GM19463 (cell line): ENCODE results near the gene LGALS7.
"Not testable (repeated sequence)": the region's sequence is repeated elsewhere in the genome, so short reads cannot be mapped to it uniquely, and the experiment has no call there.

Experiments used
- ATAC-seq: cut with Tn5 transposase; IDR thresholded peaks from one replicate; pipeline ENCODE4 v1.9.1; 2021; ENCODE audit warnings: mild to moderate bottlenecking, moderate library complexity; ENCODE audit not compliant: unreplicated experiment

LGALS7 gene

GRCh38 chr19:38773469-38774177 is at the start of gene LGALS7:
Gene LGALS7, minus strand, starts transcription at chr19:38773517. Its CDS starts 25 bp downstream, at chr19:38773492.
- ATAC-seq: no peak

DNA sequence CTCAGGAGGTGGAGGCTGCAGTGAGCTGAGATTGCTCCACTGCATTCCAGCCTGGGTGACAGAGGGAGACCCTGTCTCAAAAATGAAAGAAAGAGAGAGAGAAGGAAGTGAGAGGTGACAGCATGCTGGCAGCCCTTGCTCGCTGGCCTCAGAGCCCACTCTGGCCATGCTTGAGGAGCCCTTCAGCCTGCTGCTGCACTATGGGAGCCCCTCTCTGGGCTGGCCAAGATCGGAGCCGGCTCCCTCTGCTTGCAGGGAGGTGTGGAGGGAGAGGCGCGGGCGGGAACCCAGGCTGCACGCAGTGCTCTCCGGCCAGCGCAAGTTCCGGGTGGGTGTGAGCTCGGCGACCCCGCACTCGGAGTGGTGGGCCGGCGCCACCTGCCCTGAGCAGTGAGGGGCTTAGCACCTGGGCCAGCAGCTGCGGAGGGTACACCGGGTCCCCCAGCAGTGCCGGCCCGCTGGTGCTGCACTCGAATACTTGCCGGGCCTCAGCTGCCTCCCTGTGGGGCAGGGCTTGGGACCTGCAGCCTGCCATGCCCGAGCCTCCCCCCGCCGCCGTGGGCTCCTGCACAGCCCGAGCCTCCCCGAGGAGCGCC is 48.0 kb upstream of the LGALS7 start:
- ATAC-seq: not testable (repeated sequence)

DNA sequence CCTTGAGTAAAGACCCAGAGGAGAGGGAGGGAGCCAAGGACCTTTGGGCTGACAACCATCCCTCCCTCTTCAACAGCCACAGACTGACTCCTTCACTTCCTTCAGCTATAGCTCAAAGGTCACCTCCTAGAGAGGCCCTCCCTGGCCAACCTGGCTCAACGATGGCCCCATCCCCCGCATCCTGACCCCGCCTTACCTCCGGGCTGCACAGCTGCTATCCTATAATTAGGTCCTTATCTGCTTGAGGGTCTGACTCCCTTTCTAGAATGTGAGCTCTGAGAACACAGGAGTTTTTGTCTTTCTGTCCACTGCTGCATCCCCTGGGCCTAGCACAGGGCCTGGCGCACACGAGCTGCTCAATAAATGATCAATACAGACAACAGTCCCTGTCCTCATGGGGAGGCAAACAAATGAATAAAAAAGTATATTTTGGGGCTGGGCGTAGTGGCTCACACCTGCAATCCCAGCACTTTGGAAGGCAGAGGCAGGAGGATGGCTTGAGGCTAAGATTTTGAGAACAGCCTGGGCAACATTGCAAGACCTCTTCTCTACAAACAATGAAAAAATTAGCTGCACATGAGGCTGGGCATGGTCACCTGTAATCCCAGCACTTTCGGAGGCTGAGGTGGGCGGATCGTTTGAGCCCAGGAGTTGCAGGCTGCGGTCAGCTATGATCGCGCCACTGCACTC is 46.1 kb upstream of the LGALS7 start:
- ATAC-seq: no peak

DNA sequence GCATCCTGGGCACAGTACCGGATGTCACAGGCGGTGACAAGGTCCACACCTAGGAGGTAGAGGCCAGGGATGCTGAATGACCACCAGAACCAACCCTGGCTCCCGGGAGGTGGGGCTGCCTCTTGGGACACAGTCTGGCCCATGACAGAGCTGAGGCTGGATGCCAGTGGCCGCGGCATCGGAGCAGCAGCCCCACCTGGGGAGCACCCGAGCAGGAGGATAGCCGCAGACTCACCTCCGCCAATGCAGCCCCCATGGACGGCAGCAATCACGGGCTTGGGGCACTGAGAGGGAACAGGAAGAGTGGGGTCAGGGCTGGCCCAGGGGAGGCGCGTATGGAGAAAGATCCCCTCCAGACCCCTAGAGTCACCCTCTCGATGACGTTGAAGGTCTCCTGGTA is 43.8 kb upstream of the LGALS7 start:
- ATAC-seq: no peak

DNA sequence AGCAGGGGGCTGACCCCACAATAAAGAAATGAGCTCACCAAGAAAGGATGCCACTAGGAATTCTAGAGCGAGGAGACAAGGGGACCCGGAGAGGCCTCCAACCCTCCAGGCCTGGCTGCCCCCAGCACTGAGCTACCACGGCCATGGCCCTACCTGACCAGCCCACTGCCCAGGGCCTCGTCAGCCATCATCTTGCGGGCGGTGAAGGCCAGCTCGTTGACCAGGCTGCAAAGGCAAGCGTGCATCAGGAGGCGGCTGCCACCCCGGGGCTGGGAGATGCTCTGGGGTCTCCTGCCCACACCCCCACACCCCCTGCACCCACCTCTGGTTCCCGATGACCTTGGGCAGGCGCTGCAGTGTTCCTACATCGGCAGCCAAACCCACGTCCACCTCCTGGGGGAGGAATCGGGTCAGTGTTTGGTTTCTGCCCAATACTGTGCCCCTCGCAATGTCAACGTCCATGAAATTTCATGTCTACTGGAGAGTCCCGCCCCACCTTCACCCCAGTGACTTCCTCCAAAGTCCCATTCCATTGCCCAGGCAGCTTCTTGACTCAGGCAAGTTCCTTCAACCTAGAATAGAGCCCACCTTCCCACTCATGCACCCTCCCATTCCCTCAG is 42.9 kb upstream of the LGALS7 start:
- ATAC-seq: no peak

- ATAC-seq: no peak
These were observed 42.0 kb upstream of the LGALS7 start for GRCh38 chr19:38815059-38816001.

DNA sequence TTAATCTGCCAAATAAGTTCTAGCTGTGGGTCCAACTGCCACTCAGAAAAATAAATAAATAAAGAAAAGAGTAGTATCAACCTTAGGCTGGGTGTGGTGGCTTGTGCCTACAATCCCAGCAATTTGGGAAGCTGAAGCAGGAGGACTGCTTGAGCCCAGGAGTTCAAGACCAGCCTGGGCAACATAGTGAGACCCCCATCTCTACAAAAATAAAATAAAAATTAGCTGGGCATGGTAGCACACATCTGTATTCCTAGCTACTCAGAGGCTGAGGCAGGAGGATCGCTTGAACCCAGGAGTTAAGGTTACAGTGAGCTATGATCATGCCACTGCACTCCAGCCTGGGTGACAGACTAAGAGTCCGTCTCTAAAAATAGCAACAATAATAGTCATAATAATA is 40.6 kb upstream of the LGALS7 start:
- ATAC-seq: not testable (repeated sequence)

DNA sequence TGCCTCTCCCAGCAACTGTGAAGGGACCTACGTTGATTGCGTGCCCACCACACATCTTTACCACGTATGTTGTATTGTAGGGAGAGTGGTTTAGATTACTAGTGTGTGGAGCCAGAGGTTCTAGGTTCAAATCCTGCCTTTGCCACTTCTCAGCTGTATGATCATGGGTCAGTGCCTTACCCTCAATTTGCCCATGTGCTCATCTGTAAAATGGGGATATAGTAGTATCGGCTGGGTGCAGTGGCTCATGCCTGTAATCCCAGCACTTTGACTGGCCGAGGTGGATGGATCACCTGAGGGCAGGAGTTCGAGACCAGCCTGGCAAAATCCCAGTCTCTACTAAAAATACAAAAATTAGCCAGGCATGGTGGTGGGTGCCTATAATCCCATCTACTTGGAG is 40.0 kb upstream of the LGALS7 start:
- ATAC-seq: no peak

DNA sequence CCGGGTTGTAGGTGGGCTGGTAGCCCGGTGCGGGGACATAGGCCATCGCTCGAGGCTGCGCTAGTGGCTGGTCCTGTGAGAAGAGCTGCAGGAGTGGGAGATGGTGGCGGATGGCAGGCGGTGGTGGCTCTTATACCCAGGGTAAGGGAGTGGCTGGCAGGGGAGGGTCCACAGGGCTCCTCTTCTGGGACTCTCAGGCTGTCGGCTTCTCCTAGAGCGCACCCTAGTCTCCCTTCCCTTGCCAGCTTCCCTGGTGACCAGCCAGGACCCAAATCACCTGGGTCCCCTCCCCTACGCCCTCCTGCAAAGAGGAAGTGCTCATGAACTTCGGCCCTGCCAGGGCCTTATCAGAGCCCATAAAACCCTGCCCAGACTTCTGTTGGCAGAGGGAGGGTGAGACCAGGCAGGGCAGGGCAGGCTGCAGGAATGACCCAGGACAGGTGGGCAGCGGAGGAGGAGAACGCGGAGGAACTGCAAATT is 39.6 kb upstream of the LGALS7 start, which contains the start of gene LGALS4:
Gene LGALS4 (minus strand): TSS at position 105 of the 480 bp plus-strand sequence. CDS start 59 bp downstream, at position 46.
- ATAC-seq: no peak

GRCh38 chr19:38812009-38812840 is 38.9 kb upstream of the LGALS7 start:
- no peak for ATAC-seq

DNA sequence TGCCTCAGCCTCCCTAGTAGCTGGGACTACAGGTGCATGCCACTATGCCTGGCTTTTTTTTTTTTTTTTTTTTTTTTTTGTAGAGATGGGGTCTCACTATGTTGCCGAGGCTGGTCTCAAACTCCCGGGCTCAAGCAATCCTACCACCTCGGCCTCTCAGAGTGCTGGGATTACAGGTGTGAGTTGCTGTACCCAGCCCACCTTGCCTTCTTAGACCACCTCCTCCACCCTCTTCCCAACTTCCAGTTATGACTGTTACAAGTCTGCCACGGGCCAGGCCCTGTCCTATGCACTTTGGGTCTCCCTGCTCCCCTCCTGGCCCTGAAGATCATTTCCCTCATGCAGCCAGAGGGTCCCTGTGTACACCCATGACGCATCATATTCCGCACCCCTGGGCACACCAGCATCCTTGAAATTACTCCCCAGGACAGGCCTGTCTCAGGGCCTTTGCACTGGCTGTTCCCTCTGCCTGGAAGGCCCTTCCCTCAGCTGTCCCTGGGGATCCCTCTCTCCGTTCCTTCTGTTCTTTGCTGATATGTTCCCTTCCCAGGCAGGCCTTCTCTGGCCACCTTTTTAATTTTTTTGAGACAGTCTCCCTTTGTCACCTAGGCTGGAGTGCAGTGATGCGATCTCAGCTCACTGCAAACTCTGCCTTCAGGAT is 36.4 kb upstream of the LGALS7 start:
- ATAC-seq: no peak

DNA sequence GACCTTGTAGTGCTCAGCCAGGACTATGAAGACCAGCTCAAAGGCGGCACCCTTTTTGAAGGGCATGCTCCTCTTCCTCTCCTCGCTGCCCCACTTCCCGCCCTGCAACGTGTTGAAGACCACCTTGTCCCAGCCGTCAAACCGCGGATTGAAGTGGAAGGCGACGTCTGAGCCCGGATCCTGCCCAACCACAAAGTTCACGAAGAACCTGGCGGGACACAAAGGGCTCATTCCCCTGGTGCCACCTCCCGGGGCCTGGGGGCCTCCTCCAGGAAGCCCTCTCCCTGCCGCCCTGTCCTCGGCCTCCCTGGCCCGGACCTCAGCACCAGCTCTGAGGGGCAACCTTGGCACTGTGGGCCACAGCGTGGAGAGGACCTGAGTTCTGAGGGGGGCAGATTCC is 35.4 kb upstream of the LGALS7 start:
- ATAC-seq: no peak

DNA sequence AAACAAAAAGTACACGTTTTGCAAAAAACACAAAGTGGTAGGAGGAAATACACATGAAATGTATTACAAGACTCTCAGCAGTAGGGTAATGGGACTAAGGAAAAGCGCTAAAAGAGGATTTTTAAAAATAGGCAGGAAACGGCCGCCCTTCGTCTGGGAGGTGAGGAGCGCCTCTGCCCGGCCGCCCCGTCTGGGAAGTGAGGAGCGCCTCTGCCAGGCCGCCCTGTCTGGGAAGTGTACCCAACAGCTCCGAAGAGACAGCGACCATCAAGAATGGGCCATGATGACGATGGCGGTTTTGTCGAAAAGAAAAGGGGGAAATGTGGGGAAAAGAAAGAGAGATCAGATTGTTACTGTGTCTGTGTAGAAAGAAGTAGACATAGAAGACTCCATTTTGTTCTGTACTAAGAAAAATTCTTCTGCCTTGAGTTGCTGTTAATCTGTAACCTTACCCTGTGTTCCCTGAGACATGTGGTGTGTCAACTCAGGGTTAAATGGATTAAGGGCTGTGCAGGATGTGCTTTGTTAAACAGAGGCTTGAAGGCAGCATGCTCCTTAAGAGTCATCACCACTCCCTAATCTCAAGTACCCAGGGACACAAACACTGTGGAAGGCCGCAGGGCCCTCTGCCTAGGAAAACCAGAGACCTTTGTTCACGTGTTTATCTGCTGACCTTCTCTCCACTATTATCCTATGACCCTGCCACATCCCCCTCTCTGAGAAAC is 34.2 kb upstream of the LGALS7 start:
- ATAC-seq: not testable (repeated sequence)

DNA sequence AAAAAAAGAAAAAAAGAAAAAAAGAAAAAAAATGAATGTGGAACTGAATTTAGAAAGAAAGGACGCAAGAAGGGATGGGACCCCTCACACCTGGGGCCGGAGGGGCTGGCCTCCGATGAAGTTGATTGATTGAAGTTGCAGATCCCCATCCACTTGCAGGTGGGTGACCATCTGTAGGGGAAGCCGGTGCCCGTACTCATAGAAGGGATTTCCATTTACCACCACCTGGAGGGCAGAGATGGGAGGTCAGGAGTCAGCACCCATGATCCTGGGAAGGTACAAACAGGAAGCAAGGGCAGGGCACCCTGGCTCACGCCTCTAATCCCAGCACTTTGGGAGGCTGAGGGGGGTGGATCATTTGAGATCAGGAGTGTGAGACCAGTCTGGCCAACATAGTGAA is 33.1 kb upstream of the LGALS7 start:
- ATAC-seq: no peak

GRCh38 chr19:38805180-38805579 is 31.9 kb upstream of the LGALS7 start:
- no peak for ATAC-seq

DNA sequence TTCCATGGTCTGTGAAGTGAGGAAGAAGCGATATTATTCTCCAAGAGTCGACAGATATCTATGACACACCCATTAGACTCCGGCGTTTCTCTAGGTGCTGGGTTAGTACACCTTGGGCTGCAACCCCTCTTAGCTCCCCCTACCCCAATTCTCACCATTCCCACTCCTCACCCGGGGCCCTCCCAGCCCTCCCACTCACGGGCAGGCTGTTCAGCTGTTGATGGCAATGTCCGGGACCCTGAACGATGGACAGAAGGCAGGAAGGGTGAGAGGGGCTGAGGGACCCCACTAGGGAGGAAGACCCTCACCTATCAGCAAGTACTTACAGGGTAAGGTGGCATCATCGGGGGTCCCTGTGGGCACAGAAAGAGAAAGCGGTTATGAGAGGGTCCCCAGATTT is 30.2 kb upstream of the LGALS7 start:
- ATAC-seq: no peak

DNA sequence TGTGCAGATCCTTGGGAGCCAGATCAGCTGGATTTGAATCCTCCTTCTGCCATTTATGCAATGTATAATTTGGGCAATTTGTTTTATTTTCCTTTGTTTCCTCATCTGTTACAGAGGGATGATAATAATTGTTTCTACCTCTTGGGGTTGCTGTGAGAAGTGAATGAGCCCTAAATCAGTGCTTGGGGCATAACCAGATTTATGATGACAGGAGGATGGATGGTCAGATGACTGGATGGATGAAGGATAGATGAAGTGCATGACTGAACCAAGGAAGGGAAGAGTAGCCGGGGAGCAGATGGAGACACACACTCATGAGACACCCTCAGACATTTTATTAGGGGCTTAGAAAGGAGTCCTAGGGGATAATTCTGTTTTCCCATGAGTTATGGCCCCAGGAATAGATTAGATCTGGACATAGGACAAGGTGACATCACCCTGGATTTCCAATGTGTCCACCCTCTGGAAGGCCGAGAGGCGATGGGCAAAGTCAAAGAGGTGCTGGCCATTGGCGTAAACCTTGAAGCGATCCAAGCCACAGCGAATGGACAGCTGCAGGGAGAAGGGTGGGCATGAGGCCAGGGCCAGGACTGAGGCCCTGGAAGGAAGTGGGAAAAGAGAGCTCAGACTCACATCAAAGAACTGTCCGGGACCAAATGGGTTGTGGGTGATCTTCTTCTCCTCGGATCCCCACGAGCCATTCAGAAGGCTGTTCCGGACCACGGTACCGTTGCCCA is 28.2 kb upstream of the LGALS7 start:
- no peak for ATAC-seq
